H1 (cell line): ENCODE measurements around the gene ACTR3C. TPM values are rescaled to one million over a fixed set of nuclear protein-coding genes. Genes with fewer than 3 reads are reported as not detected.

Source experiments
- CHD7 ChIP-seq: fragments of 300-600 bp; sonication (generic); IDR thresholded peaks from 2 replicates; pipeline ENCODE4 v1.7.1; 2012; ENCODE audit warnings: low read length, moderate library complexity, mild to moderate bottlenecking, inconsistent platforms; ENCODE audit not compliant: insufficient replicate concordance
- E2F6 ChIP-seq: IDR thresholded peaks from 2 replicates; pipeline ENCODE4 v1.6.1; 2012; ENCODE audit warnings: inconsistent platforms
- EP300 ChIP-seq, 2 experiments: IDR thresholded peaks; 1 replicate in 1 of 2; 2 replicates in 1 of 2; pipeline ENCODE4 v1.6.1; 2011 to 2012; ENCODE audit warnings: low read depth in 2 of 2, low read length in 2 of 2, mild to moderate bottlenecking in 2 of 2, borderline replicate concordance in 1 of 2, inconsistent platforms in 1 of 2, moderate library complexity in 1 of 2
- NANOG ChIP-seq: IDR thresholded peaks from 2 replicates; pipeline ENCODE4 v1.6.1; 2011; ENCODE audit warnings: low read length, low read depth, mild to moderate bottlenecking, inconsistent platforms; ENCODE audit not compliant: insufficient read depth, poor library complexity, severe bottlenecking
- POU5F1 ChIP-seq: IDR thresholded peaks from 2 replicates; pipeline ENCODE4 v1.6.1; 2011; ENCODE audit warnings: low read depth, mild to moderate bottlenecking, low read length, moderate library complexity
- SAP30 ChIP-seq: fragments of 300-600 bp; sonication (generic); IDR thresholded peaks from 2 replicates; pipeline ENCODE4 v1.7.1; 2012; ENCODE audit warnings: low read length, moderate library complexity, mild to moderate bottlenecking, inconsistent platforms; ENCODE audit not compliant: insufficient read depth, insufficient replicate concordance
- SUZ12 ChIP-seq: fragments of 200-600 bp; sonication (generic); IDR thresholded peaks from 2 replicates; pipeline ENCODE4 v1.6.1; 2012; ENCODE audit warnings: mild to moderate bottlenecking, inconsistent platforms, low read length, moderate library complexity, mixed read lengths
- polyA plus RNA-seq, 7 experiments: library from polyadenylated mRNA; depleted of rRNA in 3 of 7; stranded (reverse) in 5 of 7; unstranded in 2 of 7; fragments of >200 nt in 5 of 7; fragments of 200-250 nt in 2 of 7; gene quantifications; 1 replicate in 5 of 7; 2 replicates in 1 of 7; 4 replicates in 1 of 7; pipeline versions ENCODE4 v1.2.1 to v1.2.3, GENCODE V29; 2011 to 2013; ENCODE audit warnings: missing spikeins in 2 of 7, mixed read lengths in 2 of 7
- total RNA-seq: library from RNA; stranded (reverse); fragmentation: NEBNext Ultra II Directional; extraction: Animal tissue kit (Norgen Biotek cat#: 25700); gene quantifications from 2 replicates; pipeline ENCODE4 v1.2.1, GENCODE V29; 2021

The ACTR3C gene
- total and polyA plus RNA-seq, 2 of the 8 experiments (the other 6 are each of a cell fraction or from before 2014, with no cell fraction given): 1.5 TPM; not detected in 1

DNA sequence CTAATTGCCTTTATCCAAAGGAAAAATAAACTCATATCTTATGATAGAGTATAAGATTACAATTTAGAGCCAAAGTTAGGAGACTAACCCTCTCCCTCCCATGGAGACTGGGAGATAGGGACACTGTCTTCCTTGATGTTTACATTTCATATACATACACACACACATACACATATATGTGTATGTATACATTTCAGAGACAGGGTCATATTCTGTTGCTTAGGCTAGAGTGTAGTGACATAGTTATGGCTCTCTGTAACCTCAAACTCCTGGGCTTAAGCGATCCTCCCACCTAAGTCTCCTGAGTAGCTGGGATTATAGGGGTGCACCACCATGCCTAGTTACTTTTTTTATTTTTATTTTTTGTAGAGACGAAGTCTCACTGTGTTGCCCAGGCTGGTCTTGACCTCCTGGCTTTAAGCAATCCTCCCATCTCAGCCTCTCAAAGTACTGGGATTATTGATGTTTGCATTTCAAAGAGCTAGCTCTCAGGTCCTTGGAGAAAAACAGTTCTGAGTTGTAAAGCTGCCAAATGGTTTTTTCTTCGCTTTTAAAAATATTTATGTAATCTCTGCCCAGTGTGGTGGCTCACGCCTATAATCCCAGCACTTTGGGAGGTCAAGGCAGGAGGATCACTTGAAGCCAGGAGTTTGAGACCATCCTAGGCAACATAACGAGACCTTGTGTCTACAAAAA lies 37.2 kb upstream of the ACTR3C start (continued):
- TF ChIP-seq CHD7: no peak
- no peak for TF ChIP-seq POU5F1
- no peak for TF ChIP-seq SAP30
- TF ChIP-seq EP300 (IDR thresholded peaks at IDR 0.05; ENCODE audit: borderline replicate concordance in 1 of 2, low read depth in 2 of 2, low read length in 2 of 2): no peak
- no peak for TF ChIP-seq SUZ12
- TF ChIP-seq E2F6: no peak
- no peak for TF ChIP-seq NANOG
